AG04449 (cell line): ENCODE results near the gene SPATA9.

ENCODE experiments used
- CTCF ChIA-PET: fragments of 350-600 bp; formaldehyde crosslinking; extraction: SDS; loops from one replicate; lab custom pipeline; 2021; ENCODE audit warnings: antibody characterized with exemption; lab: Yijun Ruan, JAX
- POLR2A ChIA-PET: fragments of 400-600, 350-600 bp; formaldehyde crosslinking; extraction: SDS; loops from one replicate; lab custom pipeline; 2020; ENCODE audit warnings: antibody characterized with exemption, inconsistent platforms; lab: Yijun Ruan, JAX
- DNase-seq: peaks from one replicate; pipeline ENCODE4 v3.0.0-alpha.2; 2010; ENCODE audit warnings: low read depth, low spot score
- H3K4me3 ChIP-seq: 2 replicates; pipeline ENCODE4 v1.5.1; 2011; ENCODE audit warnings: low read depth, mild to moderate bottlenecking, control low read depth, low read length
- CTCF ChIP-seq: IDR thresholded peaks from one replicate; pipeline ENCODE4 v1.5.1; 2011; ENCODE audit warnings: mild to moderate bottlenecking, moderate library complexity, low read length, control low read depth, inconsistent platforms; ENCODE audit not compliant: insufficient read depth; ENCODE audit errors: missing control alignments

The SPATA9 gene

GRCh38 chr5:95725071-95725820, 42.5 kb upstream of the SPATA9 start:
- POLR2A ChIA-PET, result interaction anchor here (0.6 kb wide), 2 partner anchors 10 to 16 kb away, joined by 3 to 4 read pairs; no protein-coding TSS in a partner anchor
- no peak for TF ChIP-seq CTCF

GRCh38 chr5:95723632-95724369, 41.0 kb upstream of the SPATA9 start:
- ChIA-PET POLR2A (interaction anchor here (0.7 to 1.5 kb wide), 2 partner anchors 9 to 423 kb away, joined by 3 to 5 read pairs; no protein-coding TSS in a partner anchor), CTCF (interaction anchor here (1.2 to 1.4 kb wide), 3 partner anchors 8 to 123 kb away, joined by 3 to 9 read pairs (median 5); no protein-coding TSS in a partner anchor)
- no peak for DNase-seq
- no peak for TF ChIP-seq CTCF
- no peak overlapping the region for H3K4me3 ChIP-seq

More at GRCh38 chr5:95725071-95725820, 42.5 kb upstream of the SPATA9 start:
- CTCF ChIA-PET, result interaction anchor here (0.9 to 1.7 kb wide), 7 partner anchors 10 to 128 kb away, joined by 3 to 9 read pairs (median 4); no protein-coding TSS in a partner anchor
- H3K4me3 ChIP-seq, result no peak overlapping the region
- DNase-seq, result no peak

- ChIA-PET POLR2A (interaction anchor here (1.0 kb wide), 1 partner anchor 9 kb away, joined by 3 read pairs; the partner anchor contains the start of gene RHOBTB3), CTCF (interaction anchor here (1.3 to 2.4 kb wide), 4 partner anchors 9 to 75 kb away, joined by 3 to 7 read pairs (median 4); partner anchors contain the start of gene RFESD)
- no peak for TF ChIP-seq CTCF
These were observed 38.9 kb upstream of the SPATA9 start for GRCh38 chr5:95721582-95722295.

GRCh38 chr5:95720094-95720786, 37.4 kb upstream of the SPATA9 start:
- no peak for TF ChIP-seq CTCF

More at GRCh38 chr5:95721582-95722295, 38.9 kb upstream of the SPATA9 start:
- no peak for DNase-seq
- no peak overlapping the region for H3K4me3 ChIP-seq

GRCh38 chr5:95718738-95719137, 35.9 kb upstream of the SPATA9 start:
- no peak overlapping the region for H3K4me3 ChIP-seq
- CTCF ChIA-PET, result no interaction called here

More at GRCh38 chr5:95720094-95720786, 37.4 kb upstream of the SPATA9 start:
- CTCF ChIA-PET, result interaction anchor here (1.6 to 2.4 kb wide), 3 partner anchors 56 to 73 kb away, joined by 3 to 7 read pairs (median 6); partner anchors contain the start of gene RFESD
- POLR2A ChIA-PET, result no interaction called here
- DNase-seq, result no peak
- H3K4me3 ChIP-seq, result no peak overlapping the region

More at GRCh38 chr5:95718738-95719137, 35.9 kb upstream of the SPATA9 start:
- TF ChIP-seq CTCF, result no peak
- POLR2A ChIA-PET, result no interaction called here
- no peak for DNase-seq
